HG03558 (cell line): ENCODE measurements around the gene MAGEB5.
"Not testable (repeated sequence)": the region's sequence is repeated elsewhere in the genome, so short reads cannot be mapped to it uniquely, and the experiment has no call there.

Source experiments
- ATAC-seq: cut with Tn5 transposase; IDR thresholded peaks from one replicate; pipeline ENCODE4 v1.9.1; 2021; ENCODE audit warnings: moderate number of reproducible peaks; ENCODE audit not compliant: unreplicated experiment; ENCODE audit errors: extremely low read depth

Gene MAGEB5

GRCh38 chrX:26215869-26216268 is at the start of gene MAGEB5:
MAGEB5 (plus strand) TSS chrX:26216169; CDS start chrX:26217302, 1,133 bp downstream.
- ATAC-seq: no peak

GRCh38 chrX:26192204-26192603 is 23.8 kb upstream of the MAGEB5 start, which contains the start of gene MAGEB6:
MAGEB6 (plus strand) TSS chrX:26192440; CDS start chrX:26193847, 1,407 bp downstream.
- no peak for ATAC-seq

GRCh38 chrX:26203561-26203960 is 12.4 kb upstream of the MAGEB5 start:
- no peak for ATAC-seq

- not testable (repeated sequence) for ATAC-seq
Measured at GRCh38 chrX:26204717-26205116, 11.3 kb upstream of the MAGEB5 start.

- no peak for ATAC-seq
Measured at GRCh38 chrX:26208012-26208411, 8.0 kb upstream of the MAGEB5 start.

GRCh38 chrX:26219351-26219750 is 3.4 kb downstream of the MAGEB5 start:
- ATAC-seq: no peak

GRCh38 chrX:26234177-26234576 is 18.2 kb downstream of the MAGEB5 start:
- ATAC-seq: no peak

- ATAC-seq: no peak
Measured at GRCh38 chrX:26253526-26253925, 37.6 kb downstream of the MAGEB5 start.

GRCh38 chrX:26254436-26254835 is 38.5 kb downstream of the MAGEB5 start:
- no peak for ATAC-seq

GRCh38 chrX:26262121-26262523 is 46.2 kb downstream of the MAGEB5 start:
- no peak for ATAC-seq
